Ovary (tissue), 9 donors: ENCODE data around the gene MMP25. TPM values are rescaled to one million over a fixed set of nuclear protein-coding genes. Genes with fewer than 3 reads are reported as not detected.

Experiments
- DNase-seq, 5 donors: peaks; one replicate each; pipeline ENCODE4 v3.0.0-alpha.2; 2019 to 2020
- H3K27ac ChIP-seq, 2 donors: fragments of 200-600 bp; one replicate each; pipeline versions ENCODE4 v1.5.1 to v1.8.0; 2019 to 2022
- H3K27me3 ChIP-seq: fragments of 200-600 bp; one replicate; pipeline ENCODE4 v1.8.0; 2022
- H3K36me3 ChIP-seq: fragments of 200-600 bp; sonication (generic); one replicate; pipeline ENCODE4 v1.5.1; 2019
- H3K4me1 ChIP-seq: one replicate; pipeline ENCODE4 v1.8.1; 2013; ENCODE audit warnings: mild to moderate bottlenecking, moderate library complexity; ENCODE audit not compliant: insufficient read depth
- H3K4me3 ChIP-seq: fragments of 200-600 bp; sonication (generic); one replicate; pipeline ENCODE4 v1.5.1; 2017
- H3K9me3 ChIP-seq, 2 donors: fragments of 200-600 bp in 1 of 2; sonication (generic) in 1 of 2; one replicate each; pipeline versions ENCODE4 v1.5.1 to v1.8.1; 2013 to 2019; ENCODE audit warnings: mild to moderate bottlenecking in 1 of 2, moderate library complexity in 1 of 2
- EP300 ChIP-seq: sonication (generic); formaldehyde crosslinking; IDR thresholded peaks from one replicate; pipeline ENCODE4 v1.6.1; 2017; ENCODE audit warnings: antibody characterized with exemption
- POLR2A ChIP-seq: fragments of 450-650 bp; IDR thresholded peaks from one replicate; pipeline ENCODE4 v1.6.1; 2017; ENCODE audit warnings: antibody characterized with exemption, mild to moderate bottlenecking, moderate library complexity
- WGBS, 3 donors: extraction: QIAGEN DNeasy Blood & Tissue Kit in 1 of 3; methylation state at CpG; one replicate each; pipeline versions ENCODE4 v1.1.5 to v1.1.7; 2013 to 2017; 5-methylcytosine and 5-hydroxymethylcytosine counted together
- intact Hi-C, 4 donors: fragments of 100-400 bp; cut with DNase I; formaldehyde crosslinking; loops; one replicate each; pipeline versions ENCODE4 v1.11.0 to v1.15.1; 2022 to 2023
- polyA plus RNA-seq, 2 donors: library from polyadenylated mRNA; stranded (reverse); fragments of 200-250 nt in 1 of 2; fragments of 350-450 nt in 1 of 2; fragmentation: Illumina TruSeq in 1 of 2; extraction: RNeasy Lipid Tissue Mini Kit (QIAGEN cat#74804) in 1 of 2; gene quantifications; one replicate each; pipeline ENCODE4 v1.2.3, GENCODE V29; 2013 to 2014
- total RNA-seq, 7 donors: library from RNA; depleted of rRNA in 2 of 7; stranded (reverse); fragments of >200 nt in 2 of 7; fragmentation: NEBNext Ultra II Directional in 3 of 7; extraction: Animal tissue kit (Norgen Biotek cat#: 25700) in 3 of 7; gene quantifications; one replicate each; pipeline versions ENCODE4 v1.1.0 to v1.2.4, GENCODE V29; 2016 to 2023
- TF ChIP-seq, protein P1 (sequence below), 3 donors: fragments of 450-650 bp in 2 of 3; fragments of 200-600 bp in 1 of 3; IDR thresholded peaks; one replicate each; pipeline versions ENCODE4 v1.5.1 to v1.8.0; 2016 to 2022; ENCODE audit warnings: antibody characterized with exemption in 3 of 3, mild to moderate bottlenecking in 1 of 3
- donor health status: DM: no; HTN: no; CAD: no; lungs with moderate emphysema.
- donor health status: DM: no; HTN: no; CAD: no.
- donor health status: Bipolar disorder and iron deficiency.
- donor health status: DM: yes; HTN: yes; CAD: no.
- donor health status: DM: no; HTN: no; CAD: no.
- donor health status: DM: yes; HTN: yes; CAD: no.

MMP25 gene
- total and polyA plus RNA-seq, 9 donors, result 0.15 to 0.72 (median 0.59) TPM; not detected in 1

GRCh38 chr16:3056336-3057180, 10.2 kb downstream of the MMP25 start:
- DNase-seq, result no peak
- Histone ChIP-seq H3K27ac (no peak overlapping the region), H3K4me1 (peaks cover 8% of the 10 kb centered on the region), H3K27me3 (no peaks in the 10 kb centered on the region), H3K9me3 (no peaks in the 10 kb centered on the region), H3K4me3 (no peak overlapping the region), H3K36me3 (no peaks in the 10 kb centered on the region)
- 81 to 87% (median 85%) methylated on average over 19 of the region's 19 CpGs for WGBS, 3 donors
- TF ChIP-seq, protein P1, sequence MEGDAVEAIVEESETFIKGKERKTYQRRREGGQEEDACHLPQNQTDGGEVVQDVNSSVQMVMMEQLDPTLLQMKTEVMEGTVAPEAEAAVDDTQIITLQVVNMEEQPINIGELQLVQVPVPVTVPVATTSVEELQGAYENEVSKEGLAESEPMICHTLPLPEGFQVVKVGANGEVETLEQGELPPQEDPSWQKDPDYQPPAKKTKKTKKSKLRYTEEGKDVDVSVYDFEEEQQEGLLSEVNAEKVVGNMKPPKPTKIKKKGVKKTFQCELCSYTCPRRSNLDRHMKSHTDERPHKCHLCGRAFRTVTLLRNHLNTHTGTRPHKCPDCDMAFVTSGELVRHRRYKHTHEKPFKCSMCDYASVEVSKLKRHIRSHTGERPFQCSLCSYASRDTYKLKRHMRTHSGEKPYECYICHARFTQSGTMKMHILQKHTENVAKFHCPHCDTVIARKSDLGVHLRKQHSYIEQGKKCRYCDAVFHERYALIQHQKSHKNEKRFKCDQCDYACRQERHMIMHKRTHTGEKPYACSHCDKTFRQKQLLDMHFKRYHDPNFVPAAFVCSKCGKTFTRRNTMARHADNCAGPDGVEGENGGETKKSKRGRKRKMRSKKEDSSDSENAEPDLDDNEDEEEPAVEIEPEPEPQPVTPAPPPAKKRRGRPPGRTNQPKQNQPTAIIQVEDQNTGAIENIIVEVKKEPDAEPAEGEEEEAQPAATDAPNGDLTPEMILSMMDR (IDR thresholded peaks at IDR 0.05), result no peak
- TF ChIP-seq EP300 (no peak), POLR2A (no peak)
- intact Hi-C loops, result loop anchor here in 3 of 4 donors (5.0 to 10.0 kb wide), 2 partner anchors 108 to 111 kb away; no protein-coding TSS in a partner anchor

DNA sequence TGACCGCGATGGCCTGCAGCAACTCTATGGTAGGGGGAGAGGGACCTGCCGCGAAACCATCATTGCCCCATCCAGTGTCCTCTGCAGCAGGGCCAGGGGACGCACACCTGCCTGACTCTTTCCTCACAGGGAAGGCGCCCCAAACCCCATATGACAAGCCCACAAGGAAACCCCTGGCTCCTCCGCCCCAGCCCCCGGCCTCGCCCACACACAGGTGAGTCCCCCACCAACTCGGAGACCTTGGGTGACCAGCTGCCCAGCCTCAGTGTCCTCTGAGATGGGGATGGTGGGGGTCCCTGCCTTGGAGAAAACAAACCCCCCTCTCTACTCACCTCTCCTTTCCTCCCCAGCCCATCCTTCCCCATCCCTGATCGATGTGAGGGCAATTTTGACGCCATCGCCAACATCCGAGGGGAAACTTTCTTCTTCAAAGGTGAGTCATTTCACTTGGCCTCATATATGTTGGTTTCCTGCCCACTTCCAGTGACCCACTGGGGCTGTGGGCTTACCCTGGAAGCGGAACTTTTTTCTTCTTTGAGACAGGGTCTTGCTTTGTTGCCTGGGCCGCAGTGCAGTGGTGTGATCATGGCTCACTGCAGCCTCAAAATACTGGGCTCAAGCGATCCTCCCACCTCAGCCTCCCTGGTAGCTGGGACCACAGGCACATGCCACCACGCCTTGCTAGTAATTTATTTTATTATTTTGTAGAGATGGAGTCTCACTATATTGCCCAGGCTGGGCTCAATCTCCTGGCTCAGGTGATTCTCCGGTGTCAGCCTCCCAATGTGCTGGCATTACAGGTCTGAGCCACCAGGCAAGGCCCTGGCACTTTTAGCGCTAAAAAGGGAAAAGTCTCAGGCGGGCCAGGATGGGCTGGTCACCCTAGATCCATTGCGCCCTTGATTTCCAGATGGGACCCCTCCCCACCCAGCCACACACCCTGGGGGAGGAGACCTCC, 11.1 kb downstream of the MMP25 start:
- H3K27ac ChIP-seq, result no peak overlapping the region
- no peaks in the 10 kb centered on the region for H3K27me3 ChIP-seq
- TF ChIP-seq EP300 (no peak), POLR2A (no peak)
- TF ChIP-seq, protein P1 (IDR thresholded peaks at IDR 0.05), result no peak
- intact Hi-C loops, result loop anchor here in 3 of 4 donors (5.0 to 10.0 kb wide), 2 partner anchors 107 to 110 kb away; no protein-coding TSS in a partner anchor
- WGBS, 3 donors, result 92 to 95% (median 95%) methylated on average over 22 of the region's 22 CpGs
- no peak for DNase-seq
- no peaks in the 10 kb centered on the region for H3K36me3 ChIP-seq
- peaks cover 8% of the 10 kb centered on the region for H3K4me1 ChIP-seq
- H3K4me3 ChIP-seq, result no peak overlapping the region
- H3K9me3 ChIP-seq, result no peaks in the 10 kb centered on the region

GRCh38 chr16:3058139-3059030, 12.0 kb downstream of the MMP25 start:
- intact Hi-C loops, result loop anchor here in 3 of 4 donors (5.0 to 10.0 kb wide), 2 partner anchors 106 to 109 kb away; no protein-coding TSS in a partner anchor
- DNase-seq, result peak in 4 of 5 donors; percentile 43 to 57 (median 54)
- H3K4me3 ChIP-seq, result peak overlapping the region; percentile 85
- no peaks in the 10 kb centered on the region for H3K36me3 ChIP-seq
- WGBS, 3 donors, result 6 to 19% (median 7%) methylated on average over 28 to 77 of the region's 77 CpGs
- H3K27me3 ChIP-seq, result no peaks in the 10 kb centered on the region
- H3K9me3 ChIP-seq, result no peaks in the 10 kb centered on the region
- TF ChIP-seq EP300, result no peak
- TF ChIP-seq POLR2A, result no peak
- TF ChIP-seq, protein P1 (IDR thresholded peaks at IDR 0.05), result no peak
- no peak overlapping the region for H3K27ac ChIP-seq
- H3K4me1 ChIP-seq, result peaks cover 8% of the 10 kb centered on the region
